HepG2 (cell line): ENCODE measurements around the gene KIRREL2. TPM values are rescaled to one million over a fixed set of nuclear protein-coding genes. Genes with fewer than 3 reads are reported as not detected.

ENCODE experiments used
- ATAC-seq: fragments of 200-7000 bp; cut with Tn5 transposase; 3 replicates; pipeline ENCODE4 v1.9.1; 2020; ENCODE audit warnings: mild to moderate bottlenecking, moderate library complexity
- BruUV-seq: library from RNA; stranded (reverse); fragments of 400-500 nt; replicated peaks from 2 replicates; lab custom pipeline; 2021; lab: Mats Ljungman, UMichigan
- CTCF ChIA-PET: fragments of 300-600 bp; formaldehyde crosslinking; extraction: SDS; loops from one replicate; lab custom pipeline; 2021; ENCODE audit warnings: low total read pairs, inconsistent platforms, low intra/inter-chr PET ratio; lab: Yijun Ruan, JAX
- POLR2A ChIA-PET: fragments of 350-600 bp; sonication (Branson Sonifier 250); formaldehyde crosslinking; loops from one replicate; lab custom pipeline; 2020; ENCODE audit warnings: antibody characterized with exemption, inconsistent platforms; lab: Yijun Ruan, JAX
- DNase-seq: peaks from one replicate; pipeline ENCODE4 v3.0.0-alpha.2; 2015; ENCODE audit warnings: low spot score
- FAIRE-seq: peaks from 3 replicates; lab custom pipeline; 2011; peaks lifted over from hg19 to GRCh38; lab: Jason Lieb, UNC
- H2AFZ ChIP-seq: one replicate; pipeline ENCODE4 v1.6.1; 2011; ENCODE audit warnings: low read length, inconsistent platforms
- H3K27ac ChIP-seq: fragments of 300-600 bp; 3 replicates; pipeline ENCODE4 v1.8.0; 2011; ENCODE audit warnings: mixed run types, mild to moderate bottlenecking, mixed read lengths, low read length, inconsistent platforms; ENCODE audit not compliant: insufficient read depth; ENCODE audit errors: extremely low read length
- H3K27me3 ChIP-seq, 2 experiments: fragments of 200-600 bp in 1 of 2; 2 replicates in 1 of 2; 3 replicates in 1 of 2; pipeline versions ENCODE4 v1.6.0 to v1.8.0; 2011; ENCODE audit warnings: low read length in 2 of 2, mild to moderate bottlenecking in 2 of 2, moderate library complexity in 2 of 2, inconsistent platforms in 1 of 2; ENCODE audit not compliant: insufficient read depth in 2 of 2, control insufficient read depth in 1 of 2
- H3K36me3 ChIP-seq, 2 experiments: fragments of 200-600 bp in 1 of 2; replicated peaks in 1 of 2; 2 replicates in 1 of 2; 3 replicates in 1 of 2; pipeline versions ENCODE4 v1.5.1 to v1.8.0; 2011; ENCODE audit warnings: low read length in 2 of 2, inconsistent platforms in 1 of 2; ENCODE audit not compliant: insufficient read depth in 2 of 2, control insufficient read depth in 1 of 2
- H3K4me1 ChIP-seq: 2 replicates; pipeline ENCODE4 v1.5.1; 2012; ENCODE audit warnings: low read length, inconsistent platforms; ENCODE audit not compliant: insufficient read depth
- H3K4me2 ChIP-seq: 2 replicates; pipeline ENCODE4 v1.6.0; 2011; ENCODE audit warnings: low read depth, low read length, inconsistent platforms
- H3K4me3 ChIP-seq, 3 experiments: fragments of 200-600 bp in 1 of 3; sonication (generic), shearing (Covaris generic) in 1 of 3; replicated peaks in 1 of 3; 2 replicates each; pipeline ENCODE4 v1.5.1; 2011 to 2016; ENCODE audit warnings: low read length in 3 of 3, inconsistent platforms in 2 of 3, low read depth in 2 of 3, mild to moderate bottlenecking in 2 of 3, control low read depth in 1 of 3, mixed read lengths in 1 of 3; ENCODE audit not compliant: insufficient read depth in 1 of 3
- H3K79me2 ChIP-seq: one replicate; pipeline ENCODE4 v1.6.1; 2011; ENCODE audit warnings: low read length, inconsistent platforms; ENCODE audit not compliant: insufficient read depth
- H3K9ac ChIP-seq: 2 replicates; pipeline ENCODE4 v1.6.0; 2011; ENCODE audit warnings: mild to moderate bottlenecking, low read depth, low read length, inconsistent platforms; ENCODE audit not compliant: insufficient read depth
- H3K9me3 ChIP-seq: 2 replicates; pipeline ENCODE4 v1.5.1; 2012; ENCODE audit warnings: mild to moderate bottlenecking, low read length
- H4K20me1 ChIP-seq: 2 replicates; pipeline ENCODE4 v1.6.0; 2011; ENCODE audit warnings: inconsistent platforms, mild to moderate bottlenecking, low read length, moderate library complexity; ENCODE audit not compliant: insufficient read depth
- BCL3 ChIP-seq: sonication (generic); formaldehyde crosslinking; IDR thresholded peaks from 2 replicates; pipeline ENCODE4 v1.5.1; 2020; ENCODE audit warnings: mild to moderate bottlenecking, missing genetic modification reagents, moderate library complexity
- CCDC6 ChIP-seq: sonication (generic); formaldehyde crosslinking; IDR thresholded peaks from 2 replicates; pipeline ENCODE4 v1.8.1; 2022; ENCODE audit warnings: mild to moderate bottlenecking, missing genetic modification reagents, moderate library complexity
- DMAP1 ChIP-seq: IDR thresholded peaks from 2 replicates; pipeline ENCODE4 v1.6.1; 2016
- ELF1 ChIP-seq: sonication (generic); formaldehyde crosslinking; IDR thresholded peaks from 2 replicates; pipeline ENCODE4 v1.4.0; 2020; ENCODE audit warnings: missing genetic modification reagents
- GABPB1 ChIP-seq: IDR thresholded peaks from 2 replicates; pipeline ENCODE4 v1.6.1; 2016; ENCODE audit warnings: mild to moderate bottlenecking, missing genetic modification reagents, moderate library complexity, missing compliant biosample characterization
- HNRNPK ChIP-seq: fragments of 200-400 bp; formaldehyde crosslinking; IDR thresholded peaks from 2 replicates; pipeline ENCODE4 v1.6.1; 2018; ENCODE audit warnings: low read length, low read depth, moderate library complexity, mild to moderate bottlenecking; ENCODE audit not compliant: poor library complexity, severe bottlenecking
- KDM5B ChIP-seq: sonication (generic); formaldehyde crosslinking; IDR thresholded peaks from 2 replicates; pipeline ENCODE4 v1.4.0; 2020; ENCODE audit warnings: missing genetic modification reagents, mild to moderate bottlenecking, borderline replicate concordance
- KLF16 ChIP-seq, 2 experiments: sonication (generic) in 1 of 2; formaldehyde crosslinking in 1 of 2; IDR thresholded peaks; 2 replicates each; pipeline versions ENCODE4 v1.6.1 to v1.8.0; 2016 to 2023; ENCODE audit warnings: missing genetic modification reagents in 2 of 2, missing compliant biosample characterization in 1 of 2
- MEF2D ChIP-seq: sonication (generic); formaldehyde crosslinking; IDR thresholded peaks from 2 replicates; pipeline ENCODE4 v1.5.1; 2020; ENCODE audit warnings: mild to moderate bottlenecking, missing genetic modification reagents
- POLR2A ChIP-seq, 2 experiments: IDR thresholded peaks; 2 replicates each; pipeline ENCODE4 v1.6.1; 2011; ENCODE audit warnings: low read depth in 2 of 2, low read length in 2 of 2, mild to moderate bottlenecking in 1 of 2, moderate library complexity in 1 of 2; ENCODE audit not compliant: insufficient read depth in 1 of 2
- SMAD1 ChIP-seq: sonication (generic); formaldehyde crosslinking; IDR thresholded peaks from 2 replicates; pipeline ENCODE4 v1.4.0; 2020; ENCODE audit warnings: missing genetic modification reagents, low read depth, mild to moderate bottlenecking, borderline replicate concordance
- SOX13 ChIP-seq, 3 experiments: fragments of 450-650 bp in 1 of 3; sonication (generic) in 1 of 3; formaldehyde crosslinking in 1 of 3; IDR thresholded peaks in 2 of 3; conservative IDR thresholded peaks in 1 of 3; 2 replicates each; pipeline versions ENCODE4 v1.5.0 to v1.6.1; 2016 to 2020; ENCODE audit warnings: antibody characterized with exemption in 1 of 3, mild to moderate bottlenecking in 1 of 3, missing compliant biosample characterization in 1 of 3, missing genetic modification reagents in 1 of 3, moderate library complexity in 1 of 3
- TAF15 ChIP-seq: fragments of 200-400 bp; formaldehyde crosslinking; IDR thresholded peaks from one replicate; pipeline ENCODE4 v1.6.1; 2018; ENCODE audit warnings: mild to moderate bottlenecking, low read depth, low read length; ENCODE audit not compliant: poor library complexity, severe bottlenecking
- THAP9 ChIP-seq: sonication (generic); formaldehyde crosslinking; IDR thresholded peaks from 2 replicates; pipeline ENCODE4; 2020; ENCODE audit warnings: missing genetic modification reagents, mild to moderate bottlenecking, borderline replicate concordance
- ZBTB42 ChIP-seq: sonication (generic); formaldehyde crosslinking; IDR thresholded peaks from 2 replicates; pipeline ENCODE4 v1.5.0; 2020; ENCODE audit warnings: mild to moderate bottlenecking, missing genetic modification reagents
- ZNF143 ChIP-seq: sonication (generic); formaldehyde crosslinking; IDR thresholded peaks from 2 replicates; pipeline ENCODE4 v1.4.0; 2020; ENCODE audit warnings: missing genetic modification reagents
- ZNF446 ChIP-seq: sonication (generic); formaldehyde crosslinking; IDR thresholded peaks from 2 replicates; pipeline ENCODE4 v1.5.0; 2020; ENCODE audit warnings: mild to moderate bottlenecking, missing genetic modification reagents
- ZNF629 ChIP-seq: sonication (generic); formaldehyde crosslinking; conservative IDR thresholded peaks from 2 replicates; pipeline ENCODE4 v1.5.0; 2020; ENCODE audit warnings: missing genetic modification reagents
- WGBS: methylation state at CpG from one replicate; pipeline ENCODE4 v1.1.6; 2017; ENCODE audit warnings: low lambda C conversion rate; 5-methylcytosine and 5-hydroxymethylcytosine counted together
- in situ Hi-C: cut with HindIII; loops from 2 replicates; pipeline ENCODE4 v1.10.0; 2017; ENCODE audit warnings: low pct_unique_long_range_greater_than_20kb; ENCODE audit not compliant: extremely low pct_ligation_motif_present
- intact Hi-C: fragments of 100-400 bp; cut with micrococcal nuclease; formaldehyde crosslinking; loops from one replicate; pipeline ENCODE4 v1.10.0; 2022; ENCODE audit not compliant: unreplicated experiment
- polyA plus RNA-seq, 8 experiments: library from polyadenylated mRNA; depleted of rRNA in 3 of 8; stranded (reverse) in 7 of 8; unstranded in 1 of 8; fragments of >200 nt; fragmentation: Illumina TruSeq in 4 of 8; extraction: Trizol in 4 of 8; gene quantifications; 2 replicates each; pipeline versions ENCODE4 v1.2.1 to v1.2.3, GENCODE V29; 2011 to 2016; ENCODE audit warnings: low read depth in 4 of 8, missing spikeins in 1 of 8, mixed read lengths in 1 of 8; ENCODE audit not compliant: insufficient read depth in 1 of 8
- total RNA-seq, 5 experiments: library from RNA; depleted of rRNA; stranded (reverse); fragments of >200 nt; fragmentation: Illumina TruSeq; extraction: Trizol; gene quantifications; 2 replicates each; pipeline ENCODE4 v1.2.3, GENCODE V29; 2016; ENCODE audit warnings: low read depth in 1 of 5

KIRREL2 gene
- total and polyA plus RNA-seq, 2 of the 13 experiments (the other 11 are each of a cell fraction or from before 2014, with no cell fraction given): 0.18 to 2.4 TPM

GRCh38 chr19:35811317-35812219 lies 45.1 kb upstream of the KIRREL2 start:
- peak; percentile 67 for FAIRE-seq
- no TSS peak for BruUV-seq
- TF ChIP-seq ZNF143 (CRISPR knock-in tag): no peak
- TF ChIP-seq SOX13 (IDR thresholded peaks at IDR 0.05): no peak
- TF ChIP-seq SOX13 (CRISPR knock-in tag; conservative IDR thresholded peaks at IDR 0.05 in 1 of 2, IDR thresholded peaks at IDR 0.05 in 1 of 2): 0 out of 4 replicates have a peak, but pooled peaks of 1 of the 2 experiments have one; percentile 3
- 0 out of 2 replicates have a peak, but pooled peaks have one; percentile 7 for TF ChIP-seq DMAP1
- TF ChIP-seq ZBTB42 (CRISPR knock-in tag): 0 out of 2 replicates have a peak, but pooled peaks have one; percentile 73
- TF ChIP-seq KDM5B (CRISPR knock-in tag): 0 out of 2 replicates have a peak, but pooled peaks have one; percentile 13
- peak; percentile 20 for TF ChIP-seq TAF15
- TF ChIP-seq BCL3 (CRISPR knock-in tag): peak; percentile 6; the same call in 1 of the 2 replicates
- peak in 1 of 2 experiments; percentile 42; a peak in 2 of 4 replicates for TF ChIP-seq KLF16 (CRISPR knock-in tag; IDR thresholded peaks at IDR 0.05)
- 0 out of 2 replicates have a peak, but pooled peaks have one; percentile 24 for TF ChIP-seq CCDC6 (CRISPR knock-in tag)
- 0 out of 2 replicates have a peak, but pooled peaks have one; percentile 21 for TF ChIP-seq SMAD1
- peak; percentile 70 for TF ChIP-seq HNRNPK
- TF ChIP-seq ELF1: 0 out of 2 replicates have a peak, but pooled peaks have one; percentile 11
- TF ChIP-seq GABPB1 (CRISPR knock-in tag): no peak
- no peak for TF ChIP-seq MEF2D
- TF ChIP-seq POLR2A (IDR thresholded peaks at IDR 0.05; ENCODE audit: insufficient read depth in 1 of 2, low read depth in 2 of 2, low read length in 2 of 2): peak in 1 of 2 experiments; percentile 39; a peak in 1 of 4 replicates
- peak; percentile 25; the same call in 1 of the 2 replicates for TF ChIP-seq THAP9 (CRISPR knock-in tag)
- TF ChIP-seq ZNF629 (CRISPR knock-in tag): 0 out of 2 replicates have a peak, but pooled peaks have one; percentile 10
- no peak for TF ChIP-seq ZNF446

More at GRCh38 chr19:35811317-35812219, 45.1 kb upstream of the KIRREL2 start:
- peaks cover 43% of the 10 kb centered on the region for H3K4me1 ChIP-seq
- no peaks in the 10 kb centered on the region for H4K20me1 ChIP-seq
- 0% methylated on average over 2 of the region's 18 CpGs for WGBS
- H3K27ac ChIP-seq: peak overlapping the region; percentile 79
- H3K9me3 ChIP-seq: no peaks in the 10 kb centered on the region
- CTCF ChIA-PET: no interaction called here
- intact Hi-C loops: loop anchor here (1.0 to 10.0 kb wide), 4 partner anchors 34 to 120 kb away; partner anchors contain the start of gene ARHGAP33
- H2AFZ ChIP-seq: no peak overlapping the region
- H3K9ac ChIP-seq: peak overlapping the region; percentile 79
- H3K36me3 ChIP-seq: peaks cover under 1 to 5% of the 10 kb centered on the region in 2 experiments; a peak in 3 of 5 replicates
- H3K27me3 ChIP-seq: no peaks in the 10 kb centered on the region; a peak in 1 of 5 replicates
- DNase-seq (no peak), ATAC-seq (peak; percentile 62)
- POLR2A ChIA-PET: interaction anchor here (0.6 to 2.3 kb wide), 10 partner anchors 11 to 150 kb away, joined by 3 to 14 read pairs (median 5); partner anchors contain the start of genes LIN37, PSENEN and U2AF1L4
- H3K79me2 ChIP-seq: peaks cover 17% of the 10 kb centered on the region
- H3K4me3 ChIP-seq: peak overlapping the region; percentile 86 to 98 (median 91)
- peak overlapping the region; percentile 92 for H3K4me2 ChIP-seq
- in situ Hi-C loops: loop anchor here (10.0 kb wide), 1 partner anchor 117 kb away; no protein-coding TSS in a partner anchor
